Activated naive CD4-positive, alpha-beta T cell treated with anti-CD3 and anti-CD28 coated beads, Interleukin-2, amount 50 U/mL, for 24 hours (primary cell): ENCODE data around the gene OSR1.
"Not testable (repeated sequence)": the region's sequence is repeated elsewhere in the genome, so short reads cannot be mapped to it uniquely, and the experiment has no call there.

ENCODE experiments used
- H3K27ac Mint-ChIP-seq: one replicate; pipeline ENCODE4 v1.8.0; 2021; ENCODE audit warnings: mild to moderate bottlenecking, mixed read lengths
- H3K27me3 Mint-ChIP-seq: one replicate; pipeline ENCODE4 v1.8.0; 2021; ENCODE audit warnings: mixed read lengths
- H3K36me3 Mint-ChIP-seq: one replicate; pipeline ENCODE4 v1.8.0; 2021; ENCODE audit warnings: mixed read lengths
- H3K4me1 Mint-ChIP-seq: one replicate; pipeline ENCODE4 v1.8.0; 2021; ENCODE audit warnings: mixed read lengths
- H3K4me3 Mint-ChIP-seq: one replicate; pipeline ENCODE4 v1.8.0; 2021; ENCODE audit warnings: mild to moderate bottlenecking, mixed read lengths
- H3K9me3 Mint-ChIP-seq: one replicate; pipeline ENCODE4 v1.8.0; 2021; ENCODE audit warnings: mixed read lengths

OSR1 gene

GRCh38 chr2:19358242-19359020, at the start of gene OSR1:
TSS of gene OSR1 (minus strand) at chr2:19358623. CDS start at chr2:19353805, 4,818 bp downstream.
- Mint-ChIP-seq H3K27me3 (peaks cover 69% of the 10 kb centered on the region), H3K27ac (no peak within 1 kb of the TSS), H3K36me3 (no peaks in the 10 kb centered on the region), H3K4me3 (peak within 1 kb of the TSS; percentile 55), H3K9me3 (no peaks in the 10 kb centered on the region), H3K4me1 (peaks cover 49% of the 10 kb centered on the region)

DNA sequence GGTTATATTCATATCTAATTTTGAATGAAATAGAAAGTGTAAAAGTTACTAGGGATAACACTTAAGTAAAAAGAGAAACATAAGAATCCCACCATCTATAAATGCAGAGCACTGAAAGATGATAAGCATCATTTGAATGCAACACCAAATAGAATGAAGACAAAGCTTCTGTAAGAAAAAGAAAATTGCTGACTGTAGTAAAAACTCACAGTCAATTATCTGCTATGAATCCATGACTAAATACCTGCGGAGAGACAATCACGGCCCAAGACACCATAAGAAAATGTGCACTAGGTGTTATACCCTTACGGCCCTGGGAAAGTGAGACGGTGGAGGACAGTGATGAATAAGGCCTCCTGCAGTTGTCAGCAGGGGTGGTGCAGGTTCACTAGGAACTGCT, 45.4 kb upstream of the OSR1 start:
- H3K27me3 Mint-ChIP-seq = peaks cover 16% of the 10 kb centered on the region

DNA sequence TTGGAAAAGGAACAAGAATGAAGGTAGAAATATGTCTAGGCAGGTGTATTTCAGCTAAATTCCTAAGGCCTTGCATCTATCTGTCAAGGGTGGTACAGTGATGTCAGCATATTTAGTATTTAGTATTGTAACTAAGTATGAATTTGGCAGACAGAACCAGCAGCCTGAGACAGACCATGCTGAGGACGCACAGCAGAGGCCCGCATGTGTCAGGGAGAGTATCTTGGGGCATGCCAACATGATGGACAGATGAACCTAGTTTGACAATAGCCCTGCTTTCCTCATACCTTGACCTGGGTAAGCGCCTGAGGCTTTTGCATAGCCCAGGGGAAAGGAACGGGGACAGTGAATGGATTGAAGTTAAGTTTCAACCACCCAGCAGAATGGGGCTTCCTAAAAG, 33.8 kb upstream of the OSR1 start:
- H3K36me3 Mint-ChIP-seq = no peaks in the 10 kb centered on the region
- peaks cover 5% of the 10 kb centered on the region for H3K9me3 Mint-ChIP-seq
- no peaks in the 10 kb centered on the region for H3K4me1 Mint-ChIP-seq
- H3K27ac Mint-ChIP-seq = no peak overlapping the region
- H3K4me3 Mint-ChIP-seq = no peak overlapping the region
- H3K27me3 Mint-ChIP-seq = peaks cover 25% of the 10 kb centered on the region

More for the DNA sequence above, 45.4 kb upstream of the OSR1 start:
- no peak overlapping the region for H3K27ac Mint-ChIP-seq
- H3K9me3 Mint-ChIP-seq = no peaks in the 10 kb centered on the region
- no peaks in the 10 kb centered on the region for H3K4me1 Mint-ChIP-seq
- H3K36me3 Mint-ChIP-seq = no peaks in the 10 kb centered on the region
- H3K4me3 Mint-ChIP-seq = no peak overlapping the region

- H3K27ac Mint-ChIP-seq, H3K4me1 Mint-ChIP-seq, H3K9me3 Mint-ChIP-seq, H3K4me3 Mint-ChIP-seq, H3K36me3 Mint-ChIP-seq: not testable (repeated sequence)
- peaks cover 25% of the 10 kb centered on the region for H3K27me3 Mint-ChIP-seq
Observed at GRCh38 chr2:19389469-19389868, 31.0 kb upstream of the OSR1 start.

DNA sequence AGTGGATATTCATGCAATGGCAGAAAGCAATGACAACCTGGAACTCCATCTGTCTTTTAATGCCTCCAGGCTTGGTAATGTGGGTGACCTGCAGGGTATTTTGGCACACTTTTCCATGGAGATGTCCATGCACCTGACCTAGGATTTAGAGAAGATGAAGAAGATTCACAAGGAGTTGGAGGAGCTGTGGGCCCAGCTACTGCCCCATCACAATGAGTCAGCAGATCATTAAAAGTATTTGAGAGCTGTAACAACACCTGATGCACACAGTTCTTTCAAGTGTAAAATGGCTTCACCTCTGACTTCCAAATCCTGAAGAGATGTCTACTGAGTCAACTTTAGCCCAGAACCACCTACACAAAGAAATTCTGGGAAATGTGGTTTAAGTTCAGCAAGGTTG, 22.1 kb upstream of the OSR1 start:
- Mint-ChIP-seq H3K27ac (no peak overlapping the region), H3K9me3 (no peaks in the 10 kb centered on the region), H3K4me3 (no peak overlapping the region), H3K4me1 (no peaks in the 10 kb centered on the region), H3K36me3 (no peaks in the 10 kb centered on the region), H3K27me3 (peaks cover 28% of the 10 kb centered on the region)

- Mint-ChIP-seq H3K27ac (no peak overlapping the region), H3K27me3 (peaks cover 28% of the 10 kb centered on the region), H3K9me3 (no peaks in the 10 kb centered on the region), H3K36me3 (no peaks in the 10 kb centered on the region), H3K4me3 (no peak overlapping the region), H3K4me1 (no peaks in the 10 kb centered on the region)
Observed at GRCh38 chr2:19378939-19379338, 20.5 kb upstream of the OSR1 start.

DNA sequence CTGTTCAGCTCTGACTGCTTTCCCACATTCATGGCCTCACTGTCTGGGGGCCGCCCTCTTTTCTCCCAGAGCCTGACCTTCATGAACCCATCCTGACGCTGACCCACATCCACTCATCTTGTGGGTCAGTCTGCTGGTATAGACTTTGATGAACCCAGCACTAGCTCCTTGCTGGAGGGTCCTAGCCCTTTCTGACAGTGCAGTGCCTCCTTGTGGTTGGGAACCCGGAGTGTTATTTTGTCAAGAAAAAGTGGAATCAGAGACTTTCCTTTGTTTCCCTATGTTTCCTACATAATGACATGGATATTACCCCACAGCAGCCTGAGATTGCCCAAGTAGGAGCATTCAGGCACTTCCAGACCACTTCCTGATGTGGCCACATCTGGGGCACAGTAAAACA, 19.3 kb upstream of the OSR1 start:
- Mint-ChIP-seq H3K27me3 (peaks cover 27% of the 10 kb centered on the region), H3K4me3 (no peak overlapping the region), H3K9me3 (no peaks in the 10 kb centered on the region), H3K27ac (no peak overlapping the region), H3K4me1 (no peaks in the 10 kb centered on the region), H3K36me3 (no peaks in the 10 kb centered on the region)

DNA sequence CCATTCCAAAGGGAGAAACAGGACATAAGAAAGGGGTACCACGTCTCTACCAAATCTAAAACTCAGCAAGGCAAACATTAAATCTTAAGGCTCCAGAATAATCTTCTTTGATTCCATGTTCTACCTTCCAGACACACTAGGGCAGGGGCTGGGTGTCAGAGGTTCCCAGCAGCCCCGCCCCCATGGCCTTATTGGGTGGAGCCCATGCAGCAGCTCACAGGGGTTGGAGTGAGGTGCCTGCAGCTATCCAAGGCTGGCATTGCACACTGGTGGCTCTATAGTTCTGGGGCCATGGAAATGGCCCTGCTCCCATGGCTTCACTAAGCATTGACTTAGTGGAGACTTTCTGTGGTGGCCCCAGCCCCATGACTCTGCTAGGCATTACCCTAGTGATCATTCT, 14.9 kb upstream of the OSR1 start:
- Mint-ChIP-seq H3K4me1 (no peaks in the 10 kb centered on the region), H3K36me3 (no peaks in the 10 kb centered on the region), H3K9me3 (no peaks in the 10 kb centered on the region), H3K27ac (no peak overlapping the region), H3K4me3 (no peak overlapping the region), H3K27me3 (peaks cover 32% of the 10 kb centered on the region)

DNA sequence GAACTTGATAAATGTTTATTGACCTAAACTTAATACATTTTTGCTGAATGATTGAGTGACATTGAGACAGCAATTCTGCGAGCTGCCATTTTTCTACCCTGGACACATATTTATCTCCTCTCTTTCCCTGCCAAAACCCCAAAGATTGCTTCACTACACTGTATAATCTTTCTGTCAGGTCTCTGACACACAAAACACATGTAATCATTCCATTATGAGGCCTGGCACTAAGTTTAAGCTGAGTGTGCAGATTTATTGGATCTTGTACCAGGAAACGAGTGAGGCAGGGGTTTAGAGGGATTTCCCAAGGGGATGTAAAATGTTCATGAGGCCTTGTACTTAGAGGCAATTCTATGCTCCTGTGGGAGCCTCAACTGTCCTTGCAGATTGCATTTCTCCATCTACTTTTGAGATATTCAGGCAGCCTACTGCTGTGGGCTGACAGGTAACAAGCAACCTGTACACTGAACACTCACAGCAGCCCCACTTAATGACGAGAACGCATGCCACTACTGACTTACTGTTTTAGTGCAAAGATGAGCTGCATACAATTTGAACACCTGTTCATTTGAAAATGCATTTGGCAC, 13.7 kb upstream of the OSR1 start:
- H3K4me1 Mint-ChIP-seq = no peaks in the 10 kb centered on the region
- no peak overlapping the region for H3K27ac Mint-ChIP-seq
- peaks cover 24% of the 10 kb centered on the region for H3K27me3 Mint-ChIP-seq
- no peaks in the 10 kb centered on the region for H3K36me3 Mint-ChIP-seq
- H3K9me3 Mint-ChIP-seq = no peaks in the 10 kb centered on the region
- no peak overlapping the region for H3K4me3 Mint-ChIP-seq

DNA sequence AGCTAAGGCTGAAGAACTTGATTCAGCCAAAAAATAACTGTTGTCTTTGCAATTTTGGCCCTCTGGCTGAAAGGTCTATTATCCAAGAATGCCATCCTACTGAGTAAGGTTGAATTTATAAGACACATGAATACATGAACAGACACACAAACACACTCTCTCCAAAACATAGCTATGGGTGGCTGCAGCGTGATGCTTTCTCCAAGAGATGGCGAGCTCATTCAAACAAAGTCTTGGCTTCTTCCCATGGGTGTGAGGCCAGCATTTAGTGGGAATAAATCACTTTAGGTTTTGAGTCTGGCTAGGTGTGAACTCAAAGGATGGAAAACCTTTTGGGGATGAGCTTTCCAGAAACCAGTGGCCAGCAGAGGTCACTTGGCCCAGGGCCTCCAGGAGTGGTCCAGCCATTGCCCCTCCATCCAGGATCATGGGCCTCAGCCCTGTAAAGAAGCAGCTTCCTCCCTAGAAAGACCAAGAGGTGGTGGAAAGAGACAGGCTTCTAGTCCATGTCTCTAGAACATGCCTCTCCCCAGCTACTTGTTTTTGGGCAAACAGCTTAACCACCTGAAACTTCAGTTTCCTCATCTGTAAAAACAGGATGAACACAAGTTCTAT, 11.0 kb upstream of the OSR1 start:
- Mint-ChIP-seq H3K4me1 (no peaks in the 10 kb centered on the region), H3K27me3 (peaks cover 20% of the 10 kb centered on the region), H3K27ac (no peak overlapping the region), H3K4me3 (no peak overlapping the region), H3K9me3 (no peaks in the 10 kb centered on the region), H3K36me3 (no peaks in the 10 kb centered on the region)

DNA sequence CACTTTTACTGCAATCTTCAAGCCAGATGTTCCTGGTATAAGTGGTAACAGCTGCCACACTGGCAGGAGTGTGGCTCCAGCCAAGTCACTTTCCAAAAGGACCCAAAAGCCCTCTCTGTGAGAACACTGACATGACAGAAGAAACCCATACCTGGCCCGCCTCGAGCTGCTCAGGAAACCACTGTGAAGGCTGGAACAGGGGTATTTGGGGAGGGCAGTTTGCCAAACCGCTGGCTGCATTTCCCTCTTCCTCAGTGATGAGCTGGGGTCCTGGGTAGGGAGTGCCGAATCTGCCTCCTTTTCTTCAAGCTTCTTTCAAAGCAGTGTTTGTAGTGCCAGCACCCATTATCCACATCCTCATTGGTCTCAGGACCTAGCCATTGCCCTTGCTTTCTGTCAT, 10.3 kb upstream of the OSR1 start:
- no peaks in the 10 kb centered on the region for H3K9me3 Mint-ChIP-seq
- peaks cover under 1% of the 10 kb centered on the region for H3K4me1 Mint-ChIP-seq

GRCh38 chr2:19367326-19367725, 8.9 kb upstream of the OSR1 start:
- Mint-ChIP-seq H3K4me3 (no peak overlapping the region), H3K9me3 (no peaks in the 10 kb centered on the region), H3K27ac (no peak overlapping the region), H3K4me1 (peaks cover 15% of the 10 kb centered on the region), H3K27me3 (peaks cover 26% of the 10 kb centered on the region), H3K36me3 (no peaks in the 10 kb centered on the region)

More for the DNA sequence above, 10.3 kb upstream of the OSR1 start:
- peaks cover 16% of the 10 kb centered on the region for H3K27me3 Mint-ChIP-seq
- no peak overlapping the region for H3K4me3 Mint-ChIP-seq
- H3K36me3 Mint-ChIP-seq = no peaks in the 10 kb centered on the region
- H3K27ac Mint-ChIP-seq = no peak overlapping the region

- H3K4me3 Mint-ChIP-seq = no peak overlapping the region
- H3K4me1 Mint-ChIP-seq = peaks cover 30% of the 10 kb centered on the region
- no peaks in the 10 kb centered on the region for H3K36me3 Mint-ChIP-seq
- H3K27me3 Mint-ChIP-seq = peaks cover 25% of the 10 kb centered on the region
- no peak overlapping the region for H3K27ac Mint-ChIP-seq
- H3K9me3 Mint-ChIP-seq = no peaks in the 10 kb centered on the region
Observed at GRCh38 chr2:19365126-19365525, 6.7 kb upstream of the OSR1 start.

- H3K9me3 Mint-ChIP-seq = no peaks in the 10 kb centered on the region
- H3K36me3 Mint-ChIP-seq = no peaks in the 10 kb centered on the region
- H3K27me3 Mint-ChIP-seq = peaks cover 29% of the 10 kb centered on the region
Observed at GRCh38 chr2:19364014-19364413, 5.6 kb upstream of the OSR1 start.

GRCh38 chr2:19363474-19363778, 5.0 kb upstream of the OSR1 start:
- no peaks in the 10 kb centered on the region for H3K9me3 Mint-ChIP-seq
- H3K27me3 Mint-ChIP-seq = peaks cover 28% of the 10 kb centered on the region
- peak overlapping the region; percentile 95 for H3K4me3 Mint-ChIP-seq

More at GRCh38 chr2:19364014-19364413, 5.6 kb upstream of the OSR1 start:
- H3K27ac Mint-ChIP-seq = no peak overlapping the region
- peaks cover 31% of the 10 kb centered on the region for H3K4me1 Mint-ChIP-seq
- peak overlapping the region; percentile 95 for H3K4me3 Mint-ChIP-seq

GRCh38 chr2:19362755-19363473, 4.5 kb upstream of the OSR1 start:
- H3K27ac Mint-ChIP-seq = peak overlapping the region; percentile 80
- H3K4me3 Mint-ChIP-seq = peak overlapping the region; percentile 95
- no peaks in the 10 kb centered on the region for H3K36me3 Mint-ChIP-seq
- H3K4me1 Mint-ChIP-seq = peaks cover 34% of the 10 kb centered on the region
- no peaks in the 10 kb centered on the region for H3K9me3 Mint-ChIP-seq
- H3K27me3 Mint-ChIP-seq = peaks cover 28% of the 10 kb centered on the region

More at GRCh38 chr2:19363474-19363778, 5.0 kb upstream of the OSR1 start:
- peaks cover 33% of the 10 kb centered on the region for H3K4me1 Mint-ChIP-seq
- peak overlapping the region; percentile 46 for H3K27ac Mint-ChIP-seq
- H3K36me3 Mint-ChIP-seq = no peaks in the 10 kb centered on the region
